Activated naive CD4-positive, alpha-beta T cell (primary cell): ENCODE data around the gene TUBB3.
"Not testable (repeated sequence)": the region's sequence is repeated elsewhere in the genome, so short reads cannot be mapped to it uniquely, and the experiment has no call there.

ENCODE experiments used
- DNase-seq, 4 experiments: peaks; one replicate each; lab custom pipeline; 2025; lab: John Stamatoyannopoulos, UW

The TUBB3 gene

DNA sequence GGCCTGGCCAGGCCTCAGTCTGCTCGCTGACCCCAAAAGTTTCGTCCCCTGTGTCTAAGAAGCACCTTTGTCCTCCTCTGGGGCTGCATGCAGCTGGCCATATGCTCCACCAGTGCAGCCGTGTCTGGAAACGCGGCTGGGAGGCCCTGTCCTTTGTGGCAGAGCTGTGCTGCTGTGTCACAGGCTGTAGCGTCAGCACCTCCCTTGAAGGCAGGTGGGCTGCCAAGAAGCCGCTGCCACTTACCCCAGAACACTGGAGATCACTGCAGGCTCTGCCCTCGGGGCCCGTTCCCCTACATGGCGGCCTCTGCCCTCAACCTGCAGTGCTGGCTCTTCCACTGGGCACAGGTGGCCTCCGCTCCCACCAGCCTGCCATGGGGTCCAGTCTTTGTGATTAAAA, 20.2 kb upstream of the TUBB3 start:
- DNase-seq: no peak

DNA sequence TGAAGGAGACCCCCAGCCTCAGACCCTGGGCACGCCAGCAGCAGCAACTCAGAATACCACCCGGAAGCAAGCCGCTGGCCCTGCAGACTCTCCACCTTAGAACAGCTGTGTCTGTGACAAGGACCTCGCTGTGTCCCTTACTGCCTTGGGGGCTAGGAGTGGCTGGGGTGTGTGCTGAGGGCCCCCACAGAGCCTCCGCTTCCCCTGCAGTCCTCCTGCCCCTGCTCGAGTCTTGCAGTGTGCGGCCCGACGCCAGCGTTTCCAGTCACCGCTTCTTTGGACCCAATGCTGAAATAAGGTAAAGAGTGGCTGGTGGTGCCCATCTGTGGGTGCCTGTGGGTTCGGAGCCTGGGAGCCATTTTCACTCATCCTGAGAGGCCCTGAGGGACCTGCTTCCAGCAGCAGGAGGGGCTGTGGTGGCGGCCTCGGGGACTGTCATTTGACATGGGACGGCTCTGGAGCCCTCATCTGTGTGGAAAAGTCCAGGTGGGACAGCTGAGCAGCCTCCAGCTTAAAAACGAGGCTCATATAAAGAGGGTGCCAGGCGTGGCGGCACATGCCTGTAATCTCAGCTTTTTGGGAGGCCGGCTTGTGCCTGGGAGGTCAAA, 19.1 kb upstream of the TUBB3 start:
- DNase-seq: no peak

DNA sequence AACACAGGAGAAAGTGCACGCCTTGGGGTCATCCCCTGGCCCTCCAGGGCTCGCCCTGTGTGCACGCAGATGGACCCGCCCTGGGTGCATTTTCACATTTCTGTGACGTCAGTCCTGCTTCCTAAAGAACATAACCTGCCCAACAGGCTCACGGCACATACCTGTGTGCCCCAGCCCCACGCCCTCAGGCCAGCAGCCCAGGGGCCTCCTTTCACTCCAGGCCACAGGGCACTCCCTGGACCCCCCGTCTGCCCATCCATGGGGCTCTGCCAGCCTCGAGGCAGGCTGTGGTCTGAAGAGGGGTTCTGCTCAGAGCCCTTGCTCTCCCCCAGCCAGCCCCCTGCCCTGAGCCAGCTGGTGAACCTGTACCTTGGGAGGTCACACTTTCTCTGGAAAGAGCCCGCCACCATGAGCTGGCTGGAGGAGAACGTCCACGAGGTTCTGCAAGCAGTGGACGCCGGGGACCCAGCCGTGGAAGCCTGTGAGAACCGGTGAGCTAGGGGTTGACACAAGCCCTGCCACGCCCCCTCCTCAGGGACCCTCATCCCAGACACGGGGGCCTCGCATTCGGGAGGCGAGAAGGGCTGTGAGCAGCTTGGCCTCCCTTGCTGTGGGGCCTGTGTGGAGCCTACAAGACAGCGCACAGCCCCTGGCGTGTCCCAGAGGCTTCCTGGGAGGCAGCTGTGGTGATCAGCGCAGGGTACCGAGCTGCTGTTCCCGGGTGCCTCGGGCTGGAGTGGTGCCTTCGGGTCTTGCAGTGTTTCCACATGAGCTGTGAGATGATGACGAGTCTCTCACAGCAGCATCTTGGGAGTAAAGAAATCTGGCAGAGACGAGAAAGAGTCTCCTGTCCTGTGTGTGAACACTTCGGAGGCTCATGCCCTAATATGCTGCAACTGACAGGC, 18.3 kb upstream of the TUBB3 start:
- no peak for DNase-seq

DNA sequence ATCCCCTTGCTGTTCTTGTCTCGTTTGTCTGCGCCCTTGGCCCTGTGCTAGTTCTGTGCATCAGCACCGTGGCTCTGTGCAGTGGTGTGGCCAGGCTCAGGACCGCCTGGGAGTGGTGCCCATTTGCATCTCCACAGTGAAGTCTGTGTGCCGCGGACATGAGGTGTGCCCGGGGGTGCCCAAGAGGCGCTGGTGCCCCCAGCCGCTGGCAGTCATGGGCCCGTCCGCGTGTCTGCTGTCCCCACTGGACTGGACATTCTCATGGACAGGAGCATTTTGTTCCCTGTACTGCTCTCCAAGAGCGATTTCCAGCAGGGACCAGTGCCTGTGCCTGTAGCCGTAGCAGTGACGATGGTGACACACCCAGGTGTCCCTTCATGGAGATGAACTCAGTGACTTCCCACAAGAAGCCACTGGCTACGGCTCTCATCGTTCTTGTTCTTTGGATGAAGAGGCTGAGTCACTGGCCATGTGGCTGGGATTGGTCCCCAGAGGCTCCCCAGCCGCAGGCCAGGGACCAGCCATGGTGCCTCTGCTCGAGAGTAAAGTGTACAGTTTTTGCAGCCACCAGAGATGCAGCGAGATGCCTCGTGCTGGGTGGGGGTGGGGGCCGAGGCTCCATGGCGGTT, 17.5 kb upstream of the TUBB3 start:
- DNase-seq: no peak

DNA sequence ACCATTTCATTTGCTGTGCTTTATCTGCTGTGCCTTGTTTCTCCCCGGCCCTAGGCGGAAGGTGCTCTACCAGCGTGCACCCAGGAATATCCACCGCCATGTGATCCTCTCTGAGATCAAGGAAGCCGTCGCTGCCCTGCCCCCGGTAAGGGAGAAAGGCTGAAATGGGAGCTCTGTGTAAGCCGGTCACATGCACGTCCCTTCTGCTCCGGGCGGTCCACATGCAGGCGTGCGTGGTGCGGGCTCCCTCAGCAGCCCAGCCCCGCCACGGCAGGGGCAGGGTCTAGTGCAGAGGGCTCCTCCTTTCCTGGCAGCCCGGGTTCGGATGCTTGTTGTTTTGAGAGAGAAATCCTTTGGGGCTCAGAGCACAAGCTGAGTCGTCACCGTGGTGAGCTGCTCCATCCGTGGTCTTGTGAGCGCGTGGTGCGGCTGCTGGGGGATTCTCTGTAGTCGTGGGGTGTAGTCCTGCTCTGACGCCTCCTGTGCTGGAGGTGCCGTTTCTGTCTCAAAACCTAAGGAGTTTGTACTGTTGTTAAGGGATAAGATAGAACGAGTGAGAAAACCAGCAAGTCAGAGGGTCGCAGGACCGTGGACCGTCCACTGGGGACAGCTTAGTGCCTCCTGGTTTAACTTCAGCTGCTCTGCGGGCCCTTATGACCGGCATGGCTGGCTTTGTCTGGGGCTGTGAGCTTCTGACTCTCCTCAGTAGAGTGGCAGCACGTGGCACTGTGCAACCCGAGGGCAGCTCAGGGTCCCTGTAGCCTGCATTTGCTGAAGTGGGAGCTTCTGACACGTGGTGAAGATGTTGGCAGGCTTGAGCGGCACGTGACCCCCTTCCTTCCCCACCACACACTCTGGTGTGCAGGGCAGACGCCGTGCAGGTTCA, 16.8 kb upstream of the TUBB3 start:
- no peak for DNase-seq

DNA sequence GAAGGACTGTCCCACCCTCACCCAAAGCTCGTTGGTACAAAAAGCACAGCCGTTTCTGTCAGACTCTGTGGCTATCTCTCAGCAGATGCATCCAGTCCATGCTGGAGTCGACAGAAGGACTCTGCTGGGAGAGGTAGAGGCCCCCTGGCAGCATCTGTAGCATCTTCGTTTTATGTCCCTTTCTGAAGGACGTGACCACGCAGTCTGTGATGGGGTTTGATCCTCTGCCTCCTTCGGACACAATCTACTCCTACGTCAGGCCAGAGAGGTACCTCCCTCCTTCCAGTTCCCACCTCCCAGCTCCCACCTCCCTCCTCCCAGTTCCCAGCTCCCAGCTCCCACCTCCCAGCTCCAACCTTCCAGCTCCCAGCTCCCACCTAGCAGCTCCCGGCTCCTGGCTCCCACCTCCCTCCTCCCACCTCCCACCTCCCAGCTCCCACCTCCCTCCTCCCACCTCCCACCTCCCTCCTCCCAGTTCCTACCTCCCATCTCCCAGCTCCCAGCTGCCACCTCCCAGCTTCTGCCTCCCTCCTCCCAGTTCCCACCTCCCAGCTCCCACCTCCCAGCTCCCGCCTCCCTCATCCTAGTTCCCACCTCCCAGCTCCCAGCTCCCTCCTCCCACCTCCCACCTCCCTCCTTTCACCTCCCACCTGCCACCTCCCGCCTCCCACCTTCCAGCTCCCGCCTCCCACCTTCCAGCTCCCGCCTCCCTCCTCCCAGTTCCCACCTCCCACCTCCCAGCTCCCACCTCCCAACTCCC, 15.9 kb upstream of the TUBB3 start:
- DNase-seq: no peak

DNA sequence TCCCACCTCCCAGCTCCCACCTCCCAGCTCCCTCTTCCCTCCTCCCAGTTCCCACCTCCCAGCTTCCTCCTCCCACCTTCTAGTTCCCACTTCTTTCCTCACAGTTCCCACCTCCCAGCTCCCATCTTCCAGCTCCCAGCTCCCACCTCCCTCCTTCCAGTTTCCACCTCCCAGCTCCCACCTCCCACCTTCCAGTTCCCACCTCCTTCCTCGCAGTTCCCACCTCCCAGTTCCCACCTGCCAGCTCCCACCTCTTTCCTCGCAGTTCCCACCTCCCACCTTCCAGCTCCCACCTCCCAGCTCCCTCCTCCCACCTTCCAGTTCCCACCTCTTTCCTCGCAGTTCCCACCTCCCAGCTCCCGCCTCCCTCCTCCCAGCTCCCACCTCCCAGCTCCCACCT, 14.9 kb upstream of the TUBB3 start:
- no peak for DNase-seq

DNA sequence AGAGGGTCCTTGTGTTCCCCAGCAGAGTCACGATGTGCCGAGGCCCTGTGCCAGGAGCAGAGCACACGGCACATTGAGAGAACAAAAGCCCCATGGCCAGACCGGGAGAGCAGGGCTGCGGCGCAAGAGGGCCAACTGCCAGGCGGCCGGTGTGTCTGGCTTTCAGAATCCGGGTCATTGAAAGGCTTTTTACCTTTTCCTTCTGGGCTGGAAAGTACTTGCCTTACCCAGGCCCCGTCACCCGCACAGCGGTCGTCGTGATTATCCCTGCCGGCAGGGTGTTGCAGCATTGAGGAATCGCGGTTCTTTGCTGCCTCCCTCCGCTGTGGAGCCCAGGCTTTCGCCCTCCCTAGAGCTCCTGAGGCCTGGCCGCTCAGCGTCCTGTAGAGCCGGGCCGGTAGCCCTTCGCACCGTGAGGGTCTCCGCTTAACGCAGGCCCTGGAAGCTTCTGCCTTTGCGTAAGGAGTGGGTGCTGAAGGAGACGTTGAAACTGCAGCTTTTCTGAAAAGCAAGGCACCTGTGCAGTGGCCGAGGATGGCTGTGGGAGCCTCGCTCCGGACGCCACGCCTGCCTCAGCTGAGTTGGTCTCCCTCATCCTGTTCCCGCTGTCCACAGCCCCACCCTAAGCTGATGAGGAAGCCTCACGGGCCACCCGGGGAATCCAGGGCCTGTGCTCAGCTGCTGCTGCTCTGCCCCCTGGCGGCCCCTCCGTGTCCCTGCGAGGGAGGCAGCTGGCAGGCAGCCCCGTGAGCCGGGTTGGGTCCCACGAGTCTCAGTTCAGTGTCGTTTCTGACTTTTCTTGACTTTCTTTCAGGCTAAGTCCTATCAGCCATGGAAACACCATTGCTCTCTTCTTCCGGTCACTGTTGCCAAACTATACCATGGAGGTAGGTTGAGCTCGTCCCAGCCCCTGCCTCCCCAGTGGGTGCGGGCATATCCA, 13.1 kb upstream of the TUBB3 start:
- peak in 3 of 4 experiments; percentile 45 to 67 (median 51) for DNase-seq

DNA sequence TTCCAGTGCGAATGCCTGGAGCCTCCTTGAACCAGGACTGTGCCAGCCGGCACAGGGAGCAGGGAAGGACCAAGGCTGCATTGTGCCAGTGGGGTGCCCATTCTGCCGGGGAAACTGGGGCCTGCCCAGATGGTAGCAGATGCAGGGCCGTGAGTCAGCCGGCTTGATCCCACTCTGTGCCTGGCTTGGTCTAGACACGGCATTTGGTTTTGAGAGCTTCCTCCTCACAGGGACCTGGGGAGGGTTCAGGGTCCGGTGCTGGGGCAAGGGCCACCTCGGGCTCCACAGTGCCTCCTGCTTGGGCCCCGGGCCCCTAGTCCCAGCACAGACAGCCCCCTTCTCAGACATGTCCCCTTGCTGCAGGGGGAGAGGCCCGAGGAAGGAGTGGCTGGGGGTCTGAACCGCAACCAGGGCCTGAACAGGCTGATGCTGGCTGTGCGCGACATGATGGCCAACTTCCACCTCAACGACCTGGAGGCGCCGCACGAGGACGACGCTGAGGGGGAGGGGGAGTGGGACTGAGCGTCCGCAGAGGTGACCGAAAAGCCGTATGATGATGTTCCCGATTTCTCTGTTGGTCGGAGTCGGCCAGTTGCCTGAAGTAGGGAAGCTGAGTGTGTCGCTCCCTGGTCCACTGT, 12.3 kb upstream of the TUBB3 start:
- DNase-seq: no peak

DNA sequence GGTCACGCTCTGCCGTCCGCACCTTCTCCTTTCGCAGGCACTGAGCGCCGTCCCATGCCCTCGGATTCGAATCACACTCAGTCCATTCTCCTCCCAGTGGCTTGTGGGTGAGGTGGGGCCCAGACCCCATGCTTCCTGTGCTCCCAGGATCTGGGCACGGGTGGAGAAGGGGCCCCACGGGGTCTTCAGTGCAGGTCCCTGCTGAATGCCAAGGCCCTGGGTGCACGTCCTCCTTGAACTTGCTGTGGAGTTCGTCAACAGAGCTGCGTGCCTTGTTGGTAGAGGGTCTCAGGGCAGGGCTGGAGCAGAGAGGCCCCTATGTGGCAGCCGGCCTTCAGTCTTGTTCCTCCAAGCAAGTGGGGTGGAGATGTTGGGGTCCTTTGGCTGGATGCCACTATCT, 11.8 kb upstream of the TUBB3 start:
- DNase-seq: no peak

DNA sequence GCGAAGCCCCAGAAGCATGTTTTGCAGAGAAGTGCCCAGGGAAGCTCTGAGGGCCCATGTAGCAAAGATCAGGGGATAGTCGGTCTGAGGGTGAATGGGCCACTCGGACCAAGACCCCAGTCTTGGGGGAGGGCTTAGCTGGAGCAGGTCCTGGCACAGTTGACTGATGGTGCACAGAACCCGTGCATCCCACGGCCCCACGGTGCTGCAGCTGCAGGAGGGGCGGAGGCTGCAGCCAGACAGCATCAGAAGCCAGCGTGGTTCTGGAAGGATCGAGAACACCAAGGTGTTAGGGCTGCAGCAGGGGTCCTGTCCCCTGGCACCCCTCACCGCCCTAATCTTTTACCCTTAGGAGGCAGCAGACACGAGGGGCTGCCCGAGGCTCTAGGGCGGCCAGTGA, 11.0 kb upstream of the TUBB3 start:
- DNase-seq: no peak

DNA sequence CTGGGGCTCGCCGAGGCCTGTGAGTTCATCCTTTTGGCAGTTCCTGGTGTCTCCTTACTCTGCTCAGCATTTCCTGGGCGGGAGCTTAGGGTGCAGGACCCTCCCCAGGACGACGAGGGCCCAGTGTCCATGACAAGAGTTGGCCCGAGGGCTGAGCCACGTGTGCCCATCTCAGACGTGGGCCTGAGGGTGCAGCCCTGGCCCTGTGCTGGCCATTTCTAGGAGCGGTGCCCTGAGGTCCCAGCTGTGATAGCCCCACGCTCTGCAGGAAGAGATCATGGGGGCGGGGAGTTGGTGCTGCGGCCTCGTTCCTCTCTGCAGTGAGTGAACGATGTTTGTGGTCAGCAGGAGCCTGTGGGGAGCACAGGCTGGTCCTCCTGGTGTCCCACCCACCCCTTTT, 10.5 kb upstream of the TUBB3 start:
- DNase-seq: no peak

DNA sequence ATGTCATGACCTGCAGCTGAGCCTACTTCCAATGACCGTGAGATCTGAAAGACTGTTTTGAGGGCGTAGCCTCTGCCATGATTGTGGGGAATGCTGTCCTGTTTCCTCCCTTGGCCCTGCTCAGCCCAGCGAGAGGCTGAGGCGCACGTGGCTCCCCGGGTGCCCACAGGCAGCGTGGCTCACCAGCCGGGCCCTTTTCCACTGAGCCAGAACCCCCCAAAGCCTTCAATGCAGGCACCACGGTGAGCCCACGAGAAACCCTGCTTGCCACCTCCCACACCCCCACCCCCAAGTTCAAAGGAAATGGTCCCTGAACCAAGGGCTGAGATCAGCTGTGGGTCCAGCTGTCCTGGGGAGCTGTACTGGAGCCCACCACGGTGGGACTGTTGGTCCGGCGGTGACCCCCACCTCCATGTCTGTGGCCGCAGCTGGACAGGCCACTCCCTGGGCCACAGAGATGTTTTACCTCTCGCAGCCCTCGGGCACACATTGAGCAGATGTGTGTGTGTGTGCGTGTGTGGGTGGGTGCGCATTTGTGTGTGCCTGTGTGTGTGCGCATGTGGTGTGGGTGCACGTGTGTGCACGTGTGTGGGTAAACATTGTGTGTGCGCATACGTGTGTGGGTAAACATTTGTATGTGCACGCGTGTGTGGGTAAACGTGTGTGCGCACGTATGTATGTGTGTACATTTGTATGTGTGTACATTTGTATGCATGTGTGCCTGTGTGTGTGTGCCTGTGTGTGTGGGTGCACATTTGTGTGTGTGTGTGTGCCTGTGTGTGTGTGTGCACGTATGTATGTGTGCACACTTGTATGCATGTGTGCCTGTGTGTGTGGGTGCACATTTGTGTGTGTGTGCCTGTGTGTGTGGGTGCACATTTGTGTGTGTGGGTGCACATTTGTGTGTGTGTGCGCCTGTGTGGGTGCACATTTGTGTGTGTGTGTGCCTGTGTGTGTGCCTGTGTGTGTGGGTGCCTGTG, 9.4 kb upstream of the TUBB3 start:
- no peak for DNase-seq

DNA sequence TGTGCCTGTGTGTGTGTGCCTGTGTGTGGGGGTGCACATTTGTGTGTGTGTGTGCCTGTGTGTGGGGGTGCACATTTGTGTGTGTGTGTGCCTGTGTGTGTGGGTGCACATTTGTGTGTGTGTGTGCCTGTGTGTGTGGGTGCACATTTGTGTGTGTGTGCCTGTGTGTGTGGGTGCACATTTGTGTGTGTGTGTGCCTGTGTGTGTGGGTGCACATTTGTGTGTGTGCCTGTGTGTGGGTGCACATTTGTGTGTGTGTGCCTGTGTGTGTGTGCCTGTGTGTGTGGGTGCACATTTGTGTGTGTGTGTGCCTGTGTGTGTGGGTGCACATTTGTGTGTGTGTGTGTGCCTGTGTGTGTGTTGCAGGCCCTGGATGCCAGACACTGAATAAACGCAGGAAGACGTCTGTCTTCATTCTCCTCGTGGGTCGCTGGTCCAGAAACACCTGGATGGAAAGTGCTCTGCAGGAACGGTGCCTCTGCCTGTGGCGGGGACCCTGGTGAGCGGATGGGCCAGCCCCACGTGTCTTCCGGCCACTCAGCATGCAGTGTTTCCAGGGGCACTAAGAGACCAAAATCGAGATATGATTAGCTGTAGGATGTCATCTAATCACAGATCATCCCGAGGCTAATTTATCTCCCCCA, 8.4 kb upstream of the TUBB3 start:
- not testable (repeated sequence) for DNase-seq

DNA sequence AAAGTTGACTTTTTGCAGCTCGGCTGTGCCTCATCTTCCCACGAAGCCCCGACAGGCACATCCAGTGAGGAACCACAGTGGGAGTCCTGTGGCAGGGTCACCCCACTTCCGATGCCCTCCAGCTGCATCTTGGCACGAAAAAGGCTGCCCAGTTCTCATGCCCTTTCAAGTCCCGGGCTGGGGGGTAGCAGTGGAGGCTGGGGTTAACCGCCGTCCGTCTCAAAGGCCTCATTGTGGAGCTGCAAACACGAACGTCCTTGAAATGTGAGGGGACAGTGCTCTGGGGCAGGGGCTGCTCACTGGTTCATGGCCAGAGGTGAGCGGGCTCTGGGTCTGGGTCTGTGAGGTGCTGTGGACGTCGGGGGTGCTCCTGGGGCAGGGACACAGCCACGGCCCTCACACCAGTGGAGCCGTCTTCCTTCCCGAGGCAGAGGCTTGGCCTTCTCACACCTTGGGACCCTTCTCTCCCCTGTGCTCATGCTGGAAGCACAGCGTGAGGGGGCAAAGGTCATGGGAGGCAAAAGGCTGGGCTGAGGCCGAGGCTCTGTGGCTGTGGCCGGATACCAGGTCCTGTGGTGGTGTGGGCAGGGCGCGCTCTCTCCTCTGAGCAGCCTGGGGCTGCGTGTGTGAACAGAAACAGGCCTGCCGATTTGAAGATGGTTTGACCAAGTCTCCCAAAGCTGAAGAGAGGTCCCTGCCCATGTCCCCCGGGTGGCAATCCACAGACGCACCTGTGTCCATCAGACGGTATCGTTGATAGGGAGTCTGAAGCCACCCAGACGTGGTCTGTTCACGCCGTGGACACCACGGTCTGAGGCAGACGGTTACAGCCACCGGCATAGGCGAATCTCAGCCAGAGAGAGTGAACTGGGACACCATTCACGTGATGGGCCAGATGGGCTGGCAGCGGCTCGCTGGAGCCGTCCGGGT, 7.6 kb upstream of the TUBB3 start:
- DNase-seq: no peak

DNA sequence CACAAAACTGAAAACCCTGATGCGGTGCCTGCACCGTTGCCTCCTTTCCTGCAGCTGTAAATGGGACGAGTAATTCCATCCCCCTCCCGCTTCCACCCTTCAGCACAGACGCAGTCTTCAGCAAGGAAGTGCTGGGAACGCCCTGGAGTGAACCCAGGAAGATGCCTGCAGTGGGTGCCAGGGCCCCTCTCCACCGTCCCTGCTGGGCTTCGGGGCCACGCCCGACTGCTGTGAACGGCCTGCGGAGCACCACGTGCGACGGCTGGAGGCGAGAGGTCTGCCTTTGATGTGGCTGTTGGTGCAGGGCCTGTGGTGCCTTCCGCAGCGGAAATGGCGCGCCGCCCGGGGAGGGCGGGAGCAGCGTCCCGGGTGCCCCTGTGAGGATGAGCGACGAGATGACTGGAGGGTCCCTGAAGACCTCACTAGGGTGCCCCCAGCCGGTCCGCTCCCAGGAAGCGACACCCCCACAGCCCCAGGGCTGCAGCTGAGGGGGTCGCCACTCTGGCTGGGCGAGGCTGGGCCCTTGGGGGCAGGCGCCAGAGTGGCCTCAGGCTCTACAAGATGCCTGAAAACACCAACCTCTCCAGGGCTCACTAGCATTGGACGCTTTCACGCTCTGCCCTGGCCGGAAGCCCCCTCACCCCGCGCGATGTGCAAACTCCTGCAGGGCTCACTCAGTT, 5.2 kb upstream of the TUBB3 start:
- DNase-seq: peak in 3 of 4 experiments; percentile 28 to 64 (median 45)
